SK-N-SH treated with all-trans-retinoic acid at 6 μM for 48 hours (cell line): ENCODE data around the gene CARM1.

ENCODE experiments used
- ZFP3 ChIP-seq: fragments of 250-450 bp; sonication (Bioruptor Pico); IDR thresholded peaks from 2 replicates; pipeline ENCODE4 v1.5.0; 2020; ENCODE audit warnings: mild to moderate bottlenecking, moderate library complexity
- ZNF70 ChIP-seq: fragments of 450-650 bp; formaldehyde crosslinking; IDR thresholded peaks from 2 replicates; pipeline ENCODE4 v1.5.0; 2020; ENCODE audit warnings: mild to moderate bottlenecking, moderate library complexity

- TF ChIP-seq ZNF70 (no peak), ZFP3 (CRISPR knock-in tag) (no peak)
Measured at GRCh38 chr19:10828981-10829821, 42.2 kb upstream of the CARM1 start.
